ENCODE data around the gene PRAF2.

PRAF2 gene

GRCh38 chrX:49077941-49078340 is 4.1 kb upstream of the PRAF2 start:
- no peak overlapping the region for H3K4me3 ChIP-seq (ENCODE audit: low read depth, low read length)
- DNase-seq (ENCODE audit: low read depth), result no peak

DNA sequence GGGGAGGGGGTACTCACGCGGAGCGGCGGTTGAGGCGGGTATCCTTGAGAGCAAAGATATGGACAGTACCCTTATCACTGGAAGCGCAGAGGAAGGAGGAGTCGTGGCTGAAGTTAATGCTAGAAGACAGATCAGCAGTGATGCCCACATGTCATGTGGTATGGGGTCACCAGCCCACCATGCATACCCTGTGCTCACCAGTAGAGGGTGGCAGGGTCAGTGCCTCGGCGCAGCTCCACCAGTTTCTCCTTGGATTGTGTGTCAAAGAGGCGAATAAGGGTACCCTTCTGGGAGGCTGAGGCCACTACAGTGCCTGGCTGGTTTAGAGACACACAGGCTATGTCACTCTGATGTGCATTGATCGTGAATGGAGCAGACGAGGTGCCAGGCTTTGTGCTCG is 1.5 kb upstream of the PRAF2 start:
- DNase-seq (ENCODE audit: low read depth), result no peak
- no peak overlapping the region for H3K4me3 ChIP-seq (ENCODE audit: low read depth, low read length)

DNA sequence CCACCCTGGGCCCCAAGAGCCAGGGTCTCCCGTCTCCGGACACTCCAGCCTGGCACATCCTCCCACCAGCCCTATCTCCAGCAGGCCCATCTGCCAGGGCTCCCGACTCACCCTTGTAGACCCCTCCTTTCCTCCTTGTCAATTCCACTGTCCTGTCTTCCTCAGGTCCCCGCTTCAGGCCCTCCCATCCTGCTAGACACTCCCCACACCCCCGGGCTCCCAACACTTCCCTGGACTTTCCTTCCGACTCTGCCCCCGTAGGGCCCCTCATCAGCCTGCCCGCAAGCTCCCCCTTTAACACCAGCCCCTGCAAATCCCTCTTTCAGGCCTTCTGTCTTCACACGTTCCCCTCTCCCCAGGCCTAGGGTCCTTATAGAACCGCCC is 1.1 kb downstream of the PRAF2 start:
- no peak for DNase-seq (ENCODE audit: low read depth)
- peak overlapping the region; percentile 74 for H3K4me3 ChIP-seq (ENCODE audit: low read depth, low read length)

- peak overlapping the region; percentile 74 for H3K4me3 ChIP-seq (ENCODE audit: low read depth, low read length)
- DNase-seq (ENCODE audit: low read depth), result peak; percentile 41
Measured at GRCh38 chrX:49071877-49072711, 1.7 kb downstream of the PRAF2 start.

- DNase-seq (ENCODE audit: low read depth), result no peak
- no peak overlapping the region for H3K4me3 ChIP-seq (ENCODE audit: low read depth, low read length)
Measured at GRCh38 chrX:49070988-49071387, 2.8 kb downstream of the PRAF2 start.

DNA sequence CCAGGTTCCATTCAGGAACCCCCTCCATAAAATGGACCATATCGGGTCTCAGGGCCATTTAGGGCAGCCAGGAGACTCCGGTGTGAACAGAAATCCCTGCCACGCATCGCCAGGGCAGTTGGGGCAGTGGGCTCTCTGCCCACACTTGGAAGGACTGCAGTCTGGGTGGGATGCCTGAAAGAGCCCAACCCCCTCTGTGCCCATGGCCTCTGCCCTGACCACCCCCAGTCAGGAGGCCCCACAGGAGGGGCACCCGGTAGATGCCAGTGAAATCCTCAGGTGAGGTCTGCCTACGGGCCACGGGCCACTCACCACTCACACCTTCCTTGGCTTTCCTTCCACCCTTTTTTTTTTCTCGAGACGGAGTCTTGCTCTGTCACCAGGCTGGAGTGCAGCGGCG is 4.8 kb downstream of the PRAF2 start:
- H3K4me3 ChIP-seq (ENCODE audit: low read depth, low read length), result no peak overlapping the region
- no peak for DNase-seq (ENCODE audit: low read depth)

DNA sequence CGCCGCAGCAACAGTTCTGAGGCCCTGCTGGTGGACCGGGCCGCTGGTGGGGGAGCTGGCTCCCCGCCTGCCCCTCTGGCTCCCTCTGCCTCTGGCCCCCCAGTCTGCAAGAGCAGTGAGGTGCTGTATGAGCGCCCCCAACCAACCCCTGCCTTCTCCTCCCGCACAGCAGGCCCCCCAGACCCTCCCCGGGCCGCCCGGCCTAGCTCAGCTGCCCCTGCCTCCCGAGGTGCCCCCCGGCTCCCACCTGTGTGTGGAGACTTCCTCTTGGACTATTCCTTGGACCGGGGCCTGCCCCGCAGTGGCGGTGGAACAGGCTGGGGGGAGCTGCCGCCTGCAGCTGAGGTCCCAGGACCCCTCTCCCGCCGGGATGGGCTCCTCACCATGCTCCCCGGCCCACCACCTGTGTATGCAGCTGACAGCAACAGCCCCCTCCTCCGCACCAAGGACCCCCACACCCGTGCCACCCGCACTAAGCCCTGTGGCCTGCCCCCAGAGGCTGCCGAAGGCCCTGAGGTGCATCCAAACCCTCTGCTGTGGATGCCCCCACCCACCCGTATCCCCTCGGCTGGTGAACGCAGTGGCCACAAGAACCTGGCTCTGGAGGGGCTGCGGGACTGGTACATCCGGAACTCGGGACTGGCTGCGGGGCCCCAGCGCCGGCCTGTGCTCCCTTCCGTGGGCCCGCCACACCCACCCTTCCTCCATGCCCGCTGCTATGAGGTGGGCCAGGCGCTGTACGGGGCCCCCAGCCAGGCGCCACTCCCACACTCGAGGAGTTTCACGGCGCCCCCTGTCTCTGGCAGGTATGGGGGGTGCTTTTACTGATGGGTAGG is 6.3 kb downstream of the PRAF2 start:
- no peak for DNase-seq (ENCODE audit: low read depth)
- H3K4me3 ChIP-seq (ENCODE audit: low read depth, low read length), result no peak overlapping the region

DNA sequence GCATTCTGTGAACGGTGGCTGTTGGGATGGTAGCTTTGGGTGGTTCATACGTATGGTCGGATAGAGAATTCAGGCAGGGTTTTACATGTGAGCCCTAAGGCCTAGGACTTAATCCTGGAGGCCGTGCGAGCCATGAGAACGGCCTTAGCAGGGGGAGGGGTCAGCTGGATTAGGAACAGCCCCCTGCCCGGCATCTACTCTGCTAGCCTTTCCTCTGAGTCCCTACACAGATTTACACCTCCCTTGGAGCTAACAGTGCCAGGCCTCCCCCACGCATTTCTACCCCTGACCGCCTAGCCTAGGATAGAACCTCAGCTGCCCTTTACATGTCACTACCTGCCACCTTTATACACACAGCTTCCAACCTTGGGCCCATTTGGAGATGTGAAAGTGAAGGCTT is 7.1 kb downstream of the PRAF2 start:
- no peak overlapping the region for H3K4me3 ChIP-seq (ENCODE audit: low read depth, low read length)
- DNase-seq (ENCODE audit: low read depth), result no peak

DNA sequence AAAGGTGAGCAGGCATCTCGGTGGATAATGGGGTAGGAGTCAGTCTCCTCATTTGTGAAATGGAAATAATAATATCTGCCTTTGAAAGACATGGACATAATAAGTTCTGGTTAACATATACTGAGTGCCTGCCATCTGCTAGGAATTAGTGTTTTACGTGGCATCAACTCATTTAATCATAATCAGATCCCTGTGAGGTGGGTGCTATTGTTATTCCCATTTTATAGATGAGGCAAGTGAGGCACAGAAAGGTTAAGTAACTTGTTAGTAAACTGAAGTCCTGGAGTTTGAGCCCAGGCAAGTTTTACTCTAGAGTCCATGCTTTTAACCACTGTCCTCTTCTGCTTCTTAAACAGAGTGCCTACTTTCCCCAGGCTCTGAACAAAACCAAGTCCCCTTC is 7.5 kb downstream of the PRAF2 start:
- no peak overlapping the region for H3K4me3 ChIP-seq (ENCODE audit: low read depth, low read length)
- DNase-seq (ENCODE audit: low read depth), result no peak

- no peak for DNase-seq (ENCODE audit: low read depth)
- no peak overlapping the region for H3K4me3 ChIP-seq (ENCODE audit: low read depth, low read length)
Measured at GRCh38 chrX:49064735-49065134, 9.1 kb downstream of the PRAF2 start.

DNA sequence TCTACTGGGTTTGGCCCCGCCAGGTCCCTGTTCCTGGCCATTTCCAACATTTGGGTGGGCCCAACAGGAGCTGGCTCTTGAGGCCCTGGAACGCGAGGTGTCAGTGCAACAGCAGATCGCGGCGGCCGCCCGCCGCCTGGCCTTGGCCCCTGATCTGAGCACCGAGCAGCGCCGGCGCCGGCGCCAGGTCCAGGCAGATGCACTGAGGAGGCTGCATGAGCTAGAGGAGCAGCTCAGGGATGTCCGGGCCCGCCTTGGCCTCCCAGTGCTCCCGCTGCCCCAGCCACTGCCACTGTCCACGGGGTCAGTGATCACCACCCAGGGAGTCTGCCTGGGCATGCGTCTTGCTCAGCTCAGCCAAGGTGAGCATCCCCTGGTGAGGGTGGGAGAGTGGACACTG is 9.5 kb downstream of the PRAF2 start:
- no peak overlapping the region for H3K4me3 ChIP-seq (ENCODE audit: low read depth, low read length)
- DNase-seq (ENCODE audit: low read depth), result no peak

DNA sequence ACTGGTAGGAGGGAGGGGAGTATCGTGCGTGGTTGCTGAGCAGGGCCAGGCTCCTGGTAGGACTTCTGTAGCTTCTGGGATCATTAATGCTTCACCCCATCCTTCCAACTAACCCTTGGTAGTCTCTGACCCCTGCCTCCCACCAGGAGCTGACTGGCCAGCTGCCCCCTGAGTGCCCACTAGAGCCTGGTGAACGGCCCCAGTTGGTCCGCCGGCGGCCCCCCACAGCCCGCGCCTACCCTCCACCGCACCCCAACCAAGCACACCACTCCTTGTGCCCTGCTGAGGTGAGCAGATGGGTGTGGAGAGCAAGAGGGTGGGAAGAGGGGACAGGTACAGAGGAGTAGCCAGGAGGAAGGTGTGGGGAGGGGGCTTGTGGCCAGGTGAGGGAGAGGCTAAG is 10.1 kb downstream of the PRAF2 start:
- H3K4me3 ChIP-seq (ENCODE audit: low read depth, low read length), result no peak overlapping the region
- no peak for DNase-seq (ENCODE audit: low read depth)

- DNase-seq (ENCODE audit: low read depth), result no peak
Measured at GRCh38 chrX:49061916-49062315, 11.9 kb downstream of the PRAF2 start.

GRCh38 chrX:49061490-49061889 is 12.3 kb downstream of the PRAF2 start:
- no peak overlapping the region for H3K4me3 ChIP-seq (ENCODE audit: low read depth, low read length)
- DNase-seq (ENCODE audit: low read depth), result no peak

More at GRCh38 chrX:49061916-49062315, 11.9 kb downstream of the PRAF2 start:
- no peak overlapping the region for H3K4me3 ChIP-seq (ENCODE audit: low read depth, low read length)

- H3K4me3 ChIP-seq (ENCODE audit: low read depth, low read length), result no peak overlapping the region
- DNase-seq (ENCODE audit: low read depth), result no peak
Measured at GRCh38 chrX:49060914-49061313, 12.9 kb downstream of the PRAF2 start.

DNA sequence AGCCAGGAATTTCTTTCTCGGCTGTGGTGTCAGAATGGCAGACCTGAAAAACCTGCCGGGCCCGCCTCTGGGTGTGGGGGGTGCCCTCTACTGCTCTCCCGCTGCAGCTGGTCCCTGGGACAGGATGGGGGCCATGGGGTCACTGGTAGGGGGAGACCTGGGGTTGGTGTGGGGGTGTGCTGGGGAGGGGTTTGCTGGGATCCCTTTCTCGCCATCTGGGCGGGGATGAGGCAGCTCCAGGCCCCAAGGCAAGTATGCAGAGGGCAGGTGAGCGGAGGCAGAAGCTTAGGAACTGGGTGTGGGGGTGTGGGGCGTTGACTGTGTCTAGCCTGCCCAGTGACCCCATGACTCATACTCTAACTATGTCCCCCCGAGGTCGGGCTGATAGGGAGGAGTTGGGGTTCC is 14.1 kb downstream of the PRAF2 start:
- no peak for DNase-seq (ENCODE audit: low read depth)
- H3K4me3 ChIP-seq (ENCODE audit: low read depth, low read length), result no peak overlapping the region

DNA sequence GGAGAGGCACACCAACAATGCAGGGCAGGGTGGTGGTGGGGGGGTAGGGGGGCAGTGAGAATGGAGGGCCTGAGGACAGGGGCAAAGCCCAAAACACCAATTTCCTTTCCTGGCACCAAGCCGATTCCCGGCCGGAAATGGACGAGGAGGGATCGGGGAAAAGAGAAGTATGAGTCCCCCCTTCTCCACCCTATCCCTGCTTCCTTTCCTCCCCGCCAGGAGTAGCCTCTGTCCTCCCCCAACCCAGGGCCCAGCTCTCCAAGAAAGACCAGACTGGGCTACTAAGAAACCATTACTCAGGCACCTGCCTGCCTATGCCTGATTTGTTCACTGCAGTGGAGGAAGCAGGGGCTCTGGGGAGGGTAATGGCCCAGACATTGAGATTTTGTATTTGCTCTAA is 14.6 kb downstream of the PRAF2 start:
- DNase-seq (ENCODE audit: low read depth), result no peak
- H3K4me3 ChIP-seq (ENCODE audit: low read depth, low read length), result no peak overlapping the region

DNA sequence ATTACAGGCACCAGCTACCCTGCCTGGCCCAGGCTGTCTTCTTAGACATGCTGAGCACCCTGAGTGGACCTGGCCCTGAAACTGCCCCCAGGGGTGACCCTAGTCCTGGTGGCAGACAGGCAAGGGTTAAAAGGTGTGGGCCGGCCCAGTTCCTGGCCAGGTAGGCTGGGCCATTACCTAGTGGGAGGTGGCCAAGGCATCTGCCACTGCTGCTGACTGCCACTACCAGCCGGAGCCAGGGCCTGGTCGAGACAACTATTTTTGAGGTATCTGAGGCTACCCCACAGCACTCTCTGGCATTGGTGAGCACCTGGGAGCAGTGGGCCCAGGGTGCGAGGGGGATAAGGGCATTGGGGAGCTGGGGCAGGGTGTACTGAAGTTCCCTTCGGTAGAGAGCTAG is 15.0 kb downstream of the PRAF2 start, which contains the start of gene CCDC120:
CCDC120 (plus strand) TSS at position 206 of the 400 bp plus-strand sequence. CDS start 3,043 bp downstream, outside the sequence.
- H3K4me3 ChIP-seq (ENCODE audit: low read depth, low read length), result no peak within 1 kb of the TSS
- DNase-seq (ENCODE audit: low read depth), result no peak

DNA sequence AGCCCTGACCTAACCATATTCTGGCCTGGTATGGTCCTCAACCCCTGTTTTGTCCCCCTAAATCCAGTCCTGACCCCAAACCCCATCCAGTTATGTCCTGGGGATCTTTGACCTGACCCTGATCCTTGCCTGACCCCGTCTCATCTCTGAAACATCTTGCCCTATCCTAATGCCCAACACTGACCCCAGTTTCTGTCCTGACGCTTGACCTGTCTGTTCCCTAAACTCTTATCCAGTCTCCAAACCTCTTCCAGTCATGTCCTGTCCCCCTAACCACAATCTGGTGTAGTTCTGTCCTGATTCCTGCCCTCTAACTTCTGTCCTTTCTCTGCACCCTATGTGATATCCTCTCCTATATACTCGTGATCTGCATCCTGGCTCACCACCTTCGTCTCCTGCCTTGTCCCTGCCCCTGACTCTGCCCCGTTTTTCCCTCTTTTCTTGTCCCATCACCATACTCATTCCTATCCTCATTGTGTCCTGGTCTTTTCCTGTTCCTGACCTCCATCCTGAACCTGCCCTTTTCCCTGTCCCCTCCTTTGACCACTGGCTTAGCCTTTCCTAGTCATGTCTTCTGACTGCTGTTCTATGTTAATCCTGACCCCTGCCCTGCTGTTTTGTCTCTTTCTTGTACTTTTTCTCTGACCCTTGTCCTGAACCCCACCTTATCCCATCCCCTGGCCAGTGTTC is 19.6 kb downstream of the PRAF2 start:
- DNase-seq (ENCODE audit: low read depth), result no peak
- H3K4me3 ChIP-seq (ENCODE audit: low read depth, low read length), result peak overlapping the region; percentile 58
